ENCODE results near the gene AMIGO3. TPM values are rescaled to one million over a fixed set of nuclear protein-coding genes. Genes with fewer than 3 reads are reported as not detected.

AMIGO3 gene
- total RNA-seq, 1 experiment from 2014 or later = 0.32 TPM

GRCh38 chr3:49720855-49721595 is 1.5 kb upstream of the AMIGO3 start:
- Histone ChIP-seq H3K4me2 (ENCODE audit: low read length) (no peak overlapping the region), H3K27ac (ENCODE audit: low read depth, low read length) (peak overlapping the region; percentile 5; the same call in 1 of the 2 replicates), H4K20me1 (ENCODE audit: insufficient read depth) (no peaks in the 10 kb centered on the region), H3K9me3 (ENCODE audit: control insufficient read depth in 1 of 2, insufficient read depth in 1 of 2, low read depth in 1 of 2, low read length in 2 of 2) (no peaks in the 10 kb centered on the region), H3K4me3 (replicated peaks in 1 of 2; ENCODE audit: low read depth in 1 of 2, low read length in 2 of 2) (no peak overlapping the region), H2AFZ (ENCODE audit: low read depth, low read length, poor library complexity, severe bottlenecking) (no peak overlapping the region), H3K4me1 (ENCODE audit: control insufficient read depth in 1 of 2, insufficient read depth in 2 of 2, low read length in 2 of 2) (peaks cover 13 to 37% of the 10 kb centered on the region in 2 experiments; a peak in 3 of 4 replicates), H3K9me2 (ENCODE audit: insufficient read depth) (no peaks in the 10 kb centered on the region), H3K9ac (ENCODE audit: low read length) (no peak overlapping the region), H3K36me3 (ENCODE audit: control insufficient read depth in 1 of 2, insufficient read depth in 2 of 2, low read length in 2 of 2) (peaks cover 3 to 24% of the 10 kb centered on the region in 2 experiments; a peak in 2 of 4 replicates), H3K79me2 (ENCODE audit: insufficient read depth, low read length) (peaks cover 18% of the 10 kb centered on the region), H3K27me3 (ENCODE audit: insufficient read depth, low read length) (no peaks in the 10 kb centered on the region)
- ChIA-PET POLR2A (no interaction called here), CTCF (no interaction called here), RAD21 (ENCODE audit: low non-redundant PET in 1 of 2, low total read pairs in 2 of 2, uncharacterized antibody in 2 of 2, unreplicated experiment in 2 of 2) (no interaction called here)
- no peak for DNase-seq (ENCODE audit: low read depth, low spot score)
- no peak for ATAC-seq
- BruUV-seq (replicated peaks) = TSS peak; percentile 22
- intact Hi-C loops (cut with micrococcal nuclease) = loop anchor here (5.0 kb wide), 1 partner anchor 116 kb away; no protein-coding TSS in a partner anchor
- no peak for TF ChIP-seq EGR1 (IDR thresholded peaks at IDR 0.05; ENCODE audit: low read depth)
- no peak for TF ChIP-seq SP1 (IDR thresholded peaks at IDR 0.05; ENCODE audit: low read depth)
- TF ChIP-seq EZH2phosphoT487 (IDR thresholded peaks at IDR 0.05; ENCODE audit: borderline replicate concordance) = no peak
- no peak for TF ChIP-seq SIN3A (IDR thresholded peaks at IDR 0.05; ENCODE audit: low read depth)
- TF ChIP-seq POLR2A (IDR thresholded peaks at IDR 0.05; ENCODE audit: borderline replicate concordance, extremely low read depth, insufficient read depth, insufficient read length) = peak; percentile 21
- TF ChIP-seq RAD21 (IDR thresholded peaks at IDR 0.05; ENCODE audit: low read depth) = no peak
- TF ChIP-seq ZFX (IDR thresholded peaks at IDR 0.05) = no peak

GRCh38 chr3:49718858-49719213 is 648 bp downstream of the AMIGO3 start:
- no peaks in the 10 kb centered on the region for H3K9me2 ChIP-seq (ENCODE audit: insufficient read depth)
- peaks cover 18% of the 10 kb centered on the region for H3K79me2 ChIP-seq (ENCODE audit: insufficient read depth, low read length)
- intact Hi-C loops (cut with micrococcal nuclease) = loop anchor here (1.0 kb wide), 1 partner anchor 45 kb away; the partner anchor contains the start of gene APEH
- H3K9ac ChIP-seq (ENCODE audit: low read length) = no peak overlapping the region
- no peak overlapping the region; the same call in 1 of the 2 replicates for H3K27ac ChIP-seq (ENCODE audit: low read depth, low read length)
- no peak overlapping the region for H2AFZ ChIP-seq (ENCODE audit: low read depth, low read length, poor library complexity, severe bottlenecking)
- peaks cover 7 to 25% of the 10 kb centered on the region in 2 experiments; a peak in 3 of 4 replicates for H3K4me1 ChIP-seq (ENCODE audit: control insufficient read depth in 1 of 2, insufficient read depth in 2 of 2, low read length in 2 of 2)
- ChIA-PET POLR2A (no interaction called here), RAD21 (ENCODE audit: low non-redundant PET in 1 of 2, low total read pairs in 2 of 2, uncharacterized antibody in 2 of 2, unreplicated experiment in 2 of 2) (no interaction called here), CTCF (interaction anchor here (1.0 kb wide), 1 partner anchor 84 kb away, joined by 3 read pairs; no protein-coding TSS in a partner anchor)
- peaks cover 3 to 24% of the 10 kb centered on the region in 2 experiments; a peak in 2 of 4 replicates for H3K36me3 ChIP-seq (ENCODE audit: control insufficient read depth in 1 of 2, insufficient read depth in 2 of 2, low read length in 2 of 2)
- ATAC-seq (no peak), DNase-seq (ENCODE audit: low read depth, low spot score) (no peak)
- no TSS peak for BruUV-seq (replicated peaks)
- H3K27me3 ChIP-seq (ENCODE audit: insufficient read depth, low read length) = no peaks in the 10 kb centered on the region
- no peaks in the 10 kb centered on the region for H3K9me3 ChIP-seq (ENCODE audit: control insufficient read depth in 1 of 2, insufficient read depth in 1 of 2, low read depth in 1 of 2, low read length in 2 of 2)
- H3K4me2 ChIP-seq (ENCODE audit: low read length) = peak overlapping the region; percentile 86
- no peak overlapping the region; a peak in 1 of 4 replicates for H3K4me3 ChIP-seq (replicated peaks in 1 of 2; ENCODE audit: low read depth in 1 of 2, low read length in 2 of 2)
- no peaks in the 10 kb centered on the region for H4K20me1 ChIP-seq (ENCODE audit: insufficient read depth)
- TF ChIP-seq ELF1 (IDR thresholded peaks at IDR 0.05; ENCODE audit: borderline replicate concordance, low read depth) (no peak), EGR1 (IDR thresholded peaks at IDR 0.05; ENCODE audit: low read depth) (no peak), ZNF274 (IDR thresholded peaks at IDR 0.05; ENCODE audit: low read depth, low read length) (no peak), SP1 (IDR thresholded peaks at IDR 0.05; ENCODE audit: low read depth) (no peak), POLR2AphosphoS5 (IDR thresholded peaks at IDR 0.05; ENCODE audit: low read depth, low read length) (no peak), ZBTB33 (IDR thresholded peaks at IDR 0.05; ENCODE audit: extremely low read depth, insufficient replicate concordance, low read length) (no peak), SIN3A (IDR thresholded peaks at IDR 0.05; ENCODE audit: low read depth) (no peak), MAX (IDR thresholded peaks at IDR 0.05) (no peak), TCF7L2 (IDR thresholded peaks at IDR 0.05; ENCODE audit: borderline replicate concordance, extremely low read depth, insufficient read depth, insufficient read length) (no peak), CTCF (IDR thresholded peaks at IDR 0.05 in 2 of 3, conservative IDR thresholded peaks at IDR 0.05 in 1 of 3; ENCODE audit: borderline replicate concordance in 1 of 3, insufficient read depth in 1 of 3, low read depth in 2 of 3, low read length in 2 of 3) (no peak), ATF3 (IDR thresholded peaks at IDR 0.05) (no peak)

Measured in HCT116 (cell line).